IMR-90 (cell line): Measurements from ENCODE around the gene ATP10A.

Experiments
- MAFK ChIP-seq: IDR thresholded peaks from 2 replicates; pipeline ENCODE4 v1.6.1; 2012; ENCODE audit warnings: low read depth, low read length, improper control_type of control experiment
- MAZ ChIP-seq: IDR thresholded peaks from 2 replicates; pipeline ENCODE4 v1.6.1; 2012; ENCODE audit warnings: low read depth, mild to moderate bottlenecking, low read length, improper control_type of control experiment, moderate library complexity, borderline replicate concordance
- POLR2A ChIP-seq: IDR thresholded peaks from 2 replicates; pipeline ENCODE4 v1.6.1; 2012; ENCODE audit warnings: mild to moderate bottlenecking, low read depth, low read length
- RAD21 ChIP-seq: IDR thresholded peaks from 2 replicates; pipeline ENCODE4 v1.6.1; 2012; ENCODE audit warnings: low read length, improper control_type of control experiment
- TF ChIP-seq, protein P1 (sequence below): conservative IDR thresholded peaks from 2 replicates; pipeline ENCODE4 v1.5.1; 2012; ENCODE audit warnings: mild to moderate bottlenecking, low read depth, low read length, improper control_type of control experiment
- TF ChIP-seq, protein P2 (sequence below): fragments of 150-350 bp; IDR thresholded peaks from 2 replicates; pipeline ENCODE4 v1.6.1; 2016; ENCODE audit warnings: low read depth, mild to moderate bottlenecking, low read length, moderate library complexity, borderline replicate concordance

DNA sequence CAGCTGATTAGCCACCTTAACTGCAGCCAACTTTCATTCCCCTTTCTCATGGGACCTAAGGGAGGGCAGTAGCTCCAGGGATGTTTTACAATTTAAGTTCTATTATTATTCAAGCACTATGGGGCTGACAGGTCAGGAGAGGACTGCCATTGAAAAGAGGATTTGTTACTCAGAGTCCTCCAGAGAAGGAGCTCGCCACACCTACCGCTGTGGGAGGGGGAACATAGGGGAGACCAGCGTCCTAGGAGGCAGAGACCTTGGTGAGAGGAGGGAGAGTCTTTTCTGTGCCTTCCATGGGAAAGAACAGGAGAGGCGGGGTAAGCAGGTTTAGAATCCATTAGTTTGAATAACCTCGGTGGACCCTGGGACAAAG, 14.4 kb downstream of the ATP10A start:
- TF ChIP-seq, protein P1, sequence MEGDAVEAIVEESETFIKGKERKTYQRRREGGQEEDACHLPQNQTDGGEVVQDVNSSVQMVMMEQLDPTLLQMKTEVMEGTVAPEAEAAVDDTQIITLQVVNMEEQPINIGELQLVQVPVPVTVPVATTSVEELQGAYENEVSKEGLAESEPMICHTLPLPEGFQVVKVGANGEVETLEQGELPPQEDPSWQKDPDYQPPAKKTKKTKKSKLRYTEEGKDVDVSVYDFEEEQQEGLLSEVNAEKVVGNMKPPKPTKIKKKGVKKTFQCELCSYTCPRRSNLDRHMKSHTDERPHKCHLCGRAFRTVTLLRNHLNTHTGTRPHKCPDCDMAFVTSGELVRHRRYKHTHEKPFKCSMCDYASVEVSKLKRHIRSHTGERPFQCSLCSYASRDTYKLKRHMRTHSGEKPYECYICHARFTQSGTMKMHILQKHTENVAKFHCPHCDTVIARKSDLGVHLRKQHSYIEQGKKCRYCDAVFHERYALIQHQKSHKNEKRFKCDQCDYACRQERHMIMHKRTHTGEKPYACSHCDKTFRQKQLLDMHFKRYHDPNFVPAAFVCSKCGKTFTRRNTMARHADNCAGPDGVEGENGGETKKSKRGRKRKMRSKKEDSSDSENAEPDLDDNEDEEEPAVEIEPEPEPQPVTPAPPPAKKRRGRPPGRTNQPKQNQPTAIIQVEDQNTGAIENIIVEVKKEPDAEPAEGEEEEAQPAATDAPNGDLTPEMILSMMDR: no peak
- TF ChIP-seq, protein P2, sequence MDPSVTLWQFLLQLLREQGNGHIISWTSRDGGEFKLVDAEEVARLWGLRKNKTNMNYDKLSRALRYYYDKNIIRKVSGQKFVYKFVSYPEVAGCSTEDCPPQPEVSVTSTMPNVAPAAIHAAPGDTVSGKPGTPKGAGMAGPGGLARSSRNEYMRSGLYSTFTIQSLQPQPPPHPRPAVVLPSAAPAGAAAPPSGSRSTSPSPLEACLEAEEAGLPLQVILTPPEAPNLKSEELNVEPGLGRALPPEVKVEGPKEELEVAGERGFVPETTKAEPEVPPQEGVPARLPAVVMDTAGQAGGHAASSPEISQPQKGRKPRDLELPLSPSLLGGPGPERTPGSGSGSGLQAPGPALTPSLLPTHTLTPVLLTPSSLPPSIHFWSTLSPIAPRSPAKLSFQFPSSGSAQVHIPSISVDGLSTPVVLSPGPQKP: no peak
- no peak for TF ChIP-seq POLR2A
- no peak for TF ChIP-seq RAD21
- no peak for TF ChIP-seq MAZ
- TF ChIP-seq MAFK: no peak
